HG03432 (cell line): ENCODE results near the gene CCL11.
"Not testable (repeated sequence)": the region's sequence is repeated elsewhere in the genome, so short reads cannot be mapped to it uniquely, and the experiment has no call there.

ENCODE experiments used
- ATAC-seq: cut with Tn5 transposase; IDR thresholded peaks from one replicate; pipeline ENCODE4 v1.9.1; 2021; ENCODE audit warnings: mild to moderate bottlenecking, moderate library complexity; ENCODE audit not compliant: unreplicated experiment

Gene CCL11

GRCh38 chr17:34306466-34306865, 20.9 kb downstream of the CCL11 start:
- no peak for ATAC-seq

DNA sequence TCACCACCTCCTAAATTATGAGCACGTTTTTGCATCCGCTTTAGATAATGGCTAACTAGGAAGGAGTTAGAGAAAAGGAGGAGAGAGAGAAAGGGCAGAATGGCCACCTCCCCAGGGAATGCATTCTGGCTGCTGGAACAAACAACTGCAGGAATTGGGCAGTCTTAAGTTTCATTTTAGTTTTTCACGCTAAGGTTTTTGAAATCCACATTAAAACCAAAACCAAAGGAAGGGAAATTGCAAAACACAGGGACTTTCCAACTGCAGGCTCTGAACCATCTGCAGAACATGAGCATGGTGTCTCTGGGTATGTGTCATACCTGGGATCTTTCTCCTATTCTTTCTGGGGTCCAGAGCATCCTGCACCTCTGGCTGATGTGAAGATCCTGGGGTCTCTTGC, 21.6 kb downstream of the CCL11 start:
- no peak for ATAC-seq

- ATAC-seq, result no peak
Observed at GRCh38 chr17:34308371-34308770, 22.8 kb downstream of the CCL11 start.

GRCh38 chr17:34311291-34311690, 25.7 kb downstream of the CCL11 start:
- ATAC-seq, result no peak

DNA sequence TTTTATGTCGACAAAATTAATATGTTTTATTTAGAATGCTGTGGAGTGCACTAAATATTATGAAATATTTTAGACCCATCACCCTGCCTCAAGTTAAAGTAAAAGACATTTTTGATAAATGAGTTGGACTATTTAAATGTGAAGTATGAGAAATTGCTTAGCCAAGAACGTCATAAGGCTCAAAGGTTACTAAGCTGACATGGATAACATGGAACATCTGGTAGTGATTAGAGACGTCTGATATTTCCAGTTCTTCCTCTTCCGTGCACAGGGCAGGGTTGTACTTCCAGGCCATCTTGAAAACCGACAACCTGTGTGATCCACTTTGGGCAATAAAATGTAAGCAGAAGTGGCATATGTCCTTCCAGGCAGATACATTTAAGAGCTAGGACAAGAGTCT, 26.5 kb downstream of the CCL11 start:
- ATAC-seq, result no peak

GRCh38 chr17:34313164-34313563, 27.6 kb downstream of the CCL11 start:
- no peak for ATAC-seq

GRCh38 chr17:34314279-34314678, 28.7 kb downstream of the CCL11 start:
- ATAC-seq, result no peak

- ATAC-seq, result no peak
Observed at GRCh38 chr17:34318474-34318873, 32.9 kb downstream of the CCL11 start.

- no peak for ATAC-seq
Observed at GRCh38 chr17:34319039-34319483, 33.5 kb downstream of the CCL11 start, which contains the start of gene CCL8. TSS of gene CCL8 (plus strand) at chr17:34319435. CDS start at chr17:34319502, 67 bp downstream.

GRCh38 chr17:34321964-34322363, 36.4 kb downstream of the CCL11 start:
- ATAC-seq, result no peak

DNA sequence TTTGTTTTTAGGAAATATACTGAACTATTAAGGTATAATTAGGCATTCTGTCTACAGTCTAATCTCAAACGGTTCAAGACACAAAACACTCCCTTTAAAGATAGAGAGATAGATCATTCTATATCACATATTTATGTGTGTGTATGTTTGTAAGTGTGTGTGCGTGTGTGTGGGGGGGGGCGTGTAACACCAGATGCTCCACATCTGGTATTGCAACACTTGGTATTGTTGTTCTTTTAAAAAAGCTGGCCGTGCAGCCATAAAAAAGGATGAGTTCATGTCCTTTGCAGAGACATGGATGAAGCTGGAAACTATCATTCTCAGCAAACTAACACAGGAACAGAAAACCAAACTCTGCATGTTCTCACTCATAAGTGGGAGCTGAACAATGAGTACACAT, 42.0 kb downstream of the CCL11 start:
- ATAC-seq, result not testable (repeated sequence)

DNA sequence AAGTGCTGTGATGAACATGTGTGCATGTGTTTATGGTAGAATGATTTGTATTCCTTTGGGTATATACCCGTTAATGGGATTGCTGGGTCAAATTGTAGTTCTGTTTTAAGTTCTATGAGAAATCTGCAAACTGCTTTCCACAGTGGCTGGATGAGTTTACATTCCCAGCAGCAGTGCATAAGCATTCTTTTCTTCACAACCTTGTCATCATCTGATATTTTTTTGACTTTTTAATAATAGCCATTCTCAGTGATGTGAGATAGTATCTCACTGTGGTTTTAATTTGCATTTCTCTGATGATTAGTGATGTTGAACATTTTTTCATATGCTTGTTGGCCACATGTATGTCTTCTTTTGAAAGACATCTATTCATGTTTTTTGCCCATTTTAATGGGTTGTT, 52.2 kb downstream of the CCL11 start:
- ATAC-seq, result no peak
